GM12873 (cell line): ENCODE measurements around the gene OR1F1.

Experiments
- CTCF ChIP-seq: IDR thresholded peaks from 2 replicates; pipeline ENCODE4 v1.5.1; 2012; ENCODE audit warnings: low read depth, mild to moderate bottlenecking, moderate library complexity, low read length, control low read depth; ENCODE audit not compliant: insufficient read depth; ENCODE audit errors: missing control alignments

The OR1F1 gene

GRCh38 chr16:3190949-3191353 lies 2.9 kb downstream of the OR1F1 start:
- TF ChIP-seq CTCF, result no peak

- TF ChIP-seq CTCF, result no peak
Measured at GRCh38 chr16:3192476-3193019, 4.5 kb downstream of the OR1F1 start.

GRCh38 chr16:3193221-3194212 lies 5.5 kb downstream of the OR1F1 start:
- no peak for TF ChIP-seq CTCF

- no peak for TF ChIP-seq CTCF
Measured at GRCh38 chr16:3194792-3195191, 6.8 kb downstream of the OR1F1 start.

- TF ChIP-seq CTCF, result no peak
Measured at GRCh38 chr16:3195975-3196374, 8.0 kb downstream of the OR1F1 start.

GRCh38 chr16:3198334-3199072 lies 10.5 kb downstream of the OR1F1 start:
- no peak for TF ChIP-seq CTCF

GRCh38 chr16:3202903-3203539 lies 15.0 kb downstream of the OR1F1 start:
- TF ChIP-seq CTCF, result no peak
